AG09319 (cell line): Measurements from ENCODE around the gene DYNC2H1.

Experiments used
- DNase-seq: peaks from one replicate; pipeline ENCODE4 v3.0.0-alpha.2; 2010; ENCODE audit warnings: low read depth; ENCODE audit errors: extremely low read depth
- CTCF ChIP-seq: IDR thresholded peaks from 2 replicates; pipeline ENCODE4 v1.5.1; 2011; ENCODE audit warnings: low read depth, mild to moderate bottlenecking, inconsistent platforms, low read length, moderate library complexity

DYNC2H1 gene

GRCh38 chr11:103396237-103396636 lies 287.0 kb downstream of the DYNC2H1 start:
- DNase-seq, result no peak

GRCh38 chr11:103397369-103397768 lies 288.1 kb downstream of the DYNC2H1 start:
- no peak for DNase-seq
- TF ChIP-seq CTCF, result no peak

More at GRCh38 chr11:103396237-103396636, 287.0 kb downstream of the DYNC2H1 start:
- no peak for TF ChIP-seq CTCF

- no peak for TF ChIP-seq CTCF
Observed at GRCh38 chr11:103398829-103399228, 289.6 kb downstream of the DYNC2H1 start.

GRCh38 chr11:103406357-103406756 lies 297.1 kb downstream of the DYNC2H1 start:
- no peak for TF ChIP-seq CTCF
- no peak for DNase-seq

More at GRCh38 chr11:103398829-103399228, 289.6 kb downstream of the DYNC2H1 start:
- no peak for DNase-seq

GRCh38 chr11:103407641-103408040 lies 298.4 kb downstream of the DYNC2H1 start:
- TF ChIP-seq CTCF, result no peak
- DNase-seq, result no peak

- TF ChIP-seq CTCF, result no peak
Observed at GRCh38 chr11:103413266-103413888, 304.2 kb downstream of the DYNC2H1 start.

GRCh38 chr11:103418014-103418413 lies 308.8 kb downstream of the DYNC2H1 start:
- TF ChIP-seq CTCF, result no peak
- no peak for DNase-seq

More at GRCh38 chr11:103413266-103413888, 304.2 kb downstream of the DYNC2H1 start:
- DNase-seq, result no peak
